GM18507 (cell line): ENCODE data around the gene CD1E.
"Not testable (repeated sequence)": the region's sequence is repeated elsewhere in the genome, so short reads cannot be mapped to it uniquely, and the experiment has no call there.

ENCODE experiments used
- DNase-seq: peaks from one replicate; pipeline ENCODE4 v3.0.0; 2011; ENCODE audit warnings: low read depth; ENCODE audit not compliant: insufficient read length; ENCODE audit errors: extremely low spot score
- FAIRE-seq: peaks from 2 replicates; lab custom pipeline; 2011; peaks lifted over from hg19 to GRCh38; lab: Jason Lieb, UNC

Gene CD1E

DNA sequence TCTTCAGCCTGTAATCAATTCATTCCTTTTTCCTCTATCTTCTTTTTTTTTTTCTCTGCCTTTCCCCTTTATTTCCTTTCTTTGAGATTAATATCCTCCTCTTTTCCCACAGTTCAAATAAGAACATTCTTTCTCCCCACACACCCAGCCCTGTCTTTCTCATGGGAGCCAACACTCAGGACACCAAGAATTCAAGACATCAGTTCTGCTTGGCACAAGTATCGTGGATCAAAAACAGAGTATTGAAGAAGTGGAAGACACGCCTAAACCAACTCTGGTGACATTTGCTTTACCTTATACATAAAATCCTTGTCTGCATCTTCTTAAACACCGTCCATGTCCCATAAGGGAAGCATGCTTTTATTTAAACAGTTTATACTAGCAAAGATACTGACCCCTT, 2.9 kb downstream of the CD1E start:
- DNase-seq, result no peak
- no peak for FAIRE-seq

DNA sequence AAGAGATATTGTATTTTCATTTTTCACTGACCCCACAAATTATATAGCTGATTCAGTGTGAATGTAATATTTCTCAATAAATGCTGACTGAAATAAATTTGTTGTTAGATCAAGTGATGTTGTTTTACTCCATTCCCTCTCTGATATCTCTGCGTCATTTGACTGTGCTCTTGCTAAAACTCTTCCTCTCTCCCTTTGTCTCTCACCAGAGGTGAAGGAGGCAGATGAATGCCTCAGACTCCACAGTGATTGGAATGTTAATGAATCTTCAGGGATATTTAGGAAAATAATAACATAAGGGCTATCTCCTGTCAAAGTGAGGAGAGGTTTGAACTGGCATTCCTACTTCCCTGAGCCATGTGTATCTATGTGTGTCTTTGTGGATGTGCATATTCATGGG, 3.7 kb downstream of the CD1E start:
- DNase-seq (no peak), FAIRE-seq (no peak)

DNA sequence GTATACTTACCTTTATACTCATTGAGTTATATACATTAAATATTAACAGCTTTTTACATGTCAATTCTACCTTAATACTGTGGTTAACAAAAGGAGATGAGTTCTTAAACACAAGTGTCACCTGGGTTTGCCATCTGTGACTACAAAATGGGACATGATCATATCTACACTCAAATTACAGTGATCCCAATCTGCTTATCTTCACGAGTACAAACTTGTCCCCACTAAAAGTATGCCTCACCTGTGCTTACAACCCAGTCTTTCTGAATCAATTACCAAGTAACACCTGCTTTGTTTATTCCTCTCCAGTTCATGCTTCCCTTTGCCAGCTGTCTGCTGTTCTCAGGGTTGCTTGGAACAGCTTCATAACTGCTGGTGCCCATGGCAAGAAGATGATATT, 8.8 kb downstream of the CD1E start:
- no peak for FAIRE-seq
- no peak for DNase-seq

DNA sequence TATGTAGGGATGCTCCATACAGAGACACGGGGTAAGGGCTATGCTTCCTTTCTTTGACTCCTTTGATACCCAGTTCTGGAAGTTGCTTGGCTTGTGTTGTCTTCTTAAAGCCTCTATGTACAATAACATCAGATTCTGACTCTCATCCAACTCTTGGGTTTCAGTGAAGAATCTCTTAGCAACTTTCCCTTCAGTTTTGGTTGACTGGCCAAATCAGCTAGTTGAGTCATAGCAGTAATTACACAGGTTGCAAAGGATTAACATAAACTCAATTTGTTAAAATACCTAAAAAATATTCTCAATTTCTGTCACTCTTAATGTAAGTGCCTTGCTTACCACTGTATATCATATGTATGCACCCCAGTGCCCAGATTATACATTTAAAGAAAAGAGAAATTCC, 9.2 kb downstream of the CD1E start:
- DNase-seq (no peak), FAIRE-seq (no peak)

DNA sequence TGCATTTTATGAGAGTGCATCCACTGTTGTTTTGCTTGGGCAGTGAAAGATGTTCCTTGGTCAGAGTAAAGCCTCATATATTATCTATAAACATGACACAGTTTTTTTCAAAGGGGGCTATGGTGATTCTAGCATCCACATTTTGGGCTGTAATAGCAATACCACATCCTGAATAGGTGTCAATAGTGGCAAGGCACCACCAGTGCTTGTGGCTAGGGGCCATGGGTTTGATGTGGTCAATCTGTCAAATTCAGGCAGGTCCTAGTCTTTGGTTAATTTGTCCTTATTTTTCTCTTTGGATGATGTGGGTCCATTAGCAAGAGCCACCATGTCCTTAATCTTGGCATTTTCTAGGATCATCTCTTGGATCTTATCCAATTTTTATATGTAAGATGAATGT, 13.1 kb downstream of the CD1E start:
- FAIRE-seq (no peak), DNase-seq (no peak)

DNA sequence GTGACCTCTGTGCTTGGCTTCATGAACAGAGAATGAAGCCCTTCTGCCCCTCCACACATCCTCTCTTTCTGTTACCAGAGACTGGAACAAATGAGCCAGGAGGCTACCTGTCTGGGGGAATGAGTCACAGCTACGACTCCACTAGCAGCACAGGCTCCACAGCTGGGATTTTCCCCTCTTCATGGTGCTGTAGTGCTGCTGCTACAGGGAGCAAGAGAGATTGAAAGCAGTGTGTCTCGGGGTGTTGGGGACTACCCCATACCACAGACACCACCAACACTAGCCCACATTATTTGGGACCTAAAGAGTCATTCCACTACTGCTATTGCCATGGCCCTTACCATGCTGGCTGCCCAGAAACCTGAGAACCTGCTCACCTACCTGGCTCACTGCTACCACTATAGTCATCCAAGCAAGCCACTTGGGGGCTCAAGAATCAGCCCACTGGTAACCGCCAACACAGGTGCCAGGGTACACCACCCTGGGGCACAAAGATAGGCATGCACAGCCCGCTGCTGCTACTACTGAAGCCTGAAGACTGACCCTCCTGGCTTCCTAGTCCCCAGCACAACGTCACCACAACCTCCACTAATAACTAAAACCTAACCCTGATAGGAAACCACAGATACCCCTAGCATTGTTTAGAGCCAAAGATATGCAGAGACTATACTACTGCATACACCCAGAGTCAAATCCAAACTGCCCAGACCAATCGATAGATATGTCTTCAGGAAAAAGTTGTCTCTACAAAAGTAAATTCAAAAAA, 17.7 kb downstream of the CD1E start:
- FAIRE-seq, result peak; percentile 64
- no peak for DNase-seq

DNA sequence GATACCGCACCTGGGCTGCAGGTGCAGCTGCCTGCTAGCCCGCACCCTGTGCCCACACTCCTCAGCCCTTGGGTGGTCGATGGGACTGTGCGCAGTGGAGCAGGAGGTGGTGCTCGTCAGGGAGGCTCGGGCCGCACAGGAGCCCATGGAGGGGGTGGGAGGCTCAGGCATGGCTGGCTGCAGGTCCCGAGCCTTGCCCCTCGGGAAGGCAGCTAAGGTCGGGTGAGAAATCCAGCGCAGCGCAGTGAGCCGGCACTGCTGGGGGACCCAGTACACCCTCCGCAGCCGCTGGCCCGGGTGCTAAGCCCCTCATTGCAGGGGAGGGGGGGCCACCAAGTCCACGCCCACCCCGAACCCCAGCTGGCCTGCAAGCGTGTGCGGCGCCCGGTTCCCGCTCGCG, 20.4 kb downstream of the CD1E start:
- FAIRE-seq, DNase-seq: not testable (repeated sequence)

DNA sequence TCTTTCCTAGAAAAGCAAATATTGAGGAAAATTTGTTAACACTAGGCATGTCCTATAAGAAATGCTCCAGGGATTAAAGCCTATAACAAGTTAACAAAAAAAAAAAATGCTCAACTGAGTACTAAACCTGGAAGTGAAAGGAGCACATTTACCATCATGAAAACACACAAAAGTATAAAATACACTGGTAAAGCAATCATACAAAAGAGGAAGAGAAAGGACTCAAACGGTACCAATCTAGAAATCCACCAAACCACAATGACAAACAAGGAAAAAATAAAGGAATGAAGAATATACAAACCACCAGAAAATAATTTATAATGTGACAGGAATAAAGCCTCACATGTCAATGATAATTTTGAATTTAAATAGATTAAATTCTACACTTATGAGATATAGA, 21.2 kb downstream of the CD1E start:
- no peak for FAIRE-seq

DNA sequence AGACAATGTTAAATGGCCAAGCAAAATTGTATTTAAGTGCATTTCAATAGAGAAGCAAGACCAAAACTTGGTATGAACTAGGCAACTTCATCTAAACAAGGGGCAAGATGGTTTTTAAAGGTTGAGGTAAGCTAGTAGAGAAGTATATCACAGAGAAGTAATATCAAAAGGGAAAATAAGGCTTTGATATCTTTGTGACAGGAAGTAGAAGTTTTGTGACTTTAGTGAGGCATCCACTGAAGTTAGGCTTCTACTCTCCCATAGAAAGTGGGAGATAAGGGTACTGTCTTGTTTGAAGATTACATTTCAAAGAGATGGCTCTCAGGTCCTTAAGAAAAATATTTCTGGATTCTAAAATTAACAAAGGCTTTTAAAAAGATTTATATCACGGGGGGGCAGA, 36.6 kb downstream of the CD1E start:
- DNase-seq (no peak), FAIRE-seq (no peak)

More for the DNA sequence above, 21.2 kb downstream of the CD1E start:
- no peak for DNase-seq

DNA sequence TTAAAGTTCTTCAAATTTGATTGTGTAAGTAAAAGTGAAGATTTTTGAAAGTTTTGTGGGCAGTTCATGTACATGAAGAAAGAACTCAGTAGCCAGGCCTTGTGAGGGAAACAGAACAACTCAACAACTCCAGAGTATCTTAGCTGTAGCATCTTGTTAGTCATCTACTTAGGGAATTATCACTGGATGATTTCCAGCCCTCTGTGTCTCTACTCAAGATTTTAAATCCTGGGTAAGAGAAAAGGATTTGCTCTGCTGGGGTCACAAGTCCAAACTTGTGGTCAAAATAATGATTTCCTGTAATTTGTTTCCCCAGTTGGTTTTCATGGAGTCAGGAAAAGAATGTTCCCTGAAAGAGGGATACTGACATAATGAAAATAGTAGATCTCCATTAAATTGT, 37.4 kb downstream of the CD1E start:
- no peak for DNase-seq
- no peak for FAIRE-seq

DNA sequence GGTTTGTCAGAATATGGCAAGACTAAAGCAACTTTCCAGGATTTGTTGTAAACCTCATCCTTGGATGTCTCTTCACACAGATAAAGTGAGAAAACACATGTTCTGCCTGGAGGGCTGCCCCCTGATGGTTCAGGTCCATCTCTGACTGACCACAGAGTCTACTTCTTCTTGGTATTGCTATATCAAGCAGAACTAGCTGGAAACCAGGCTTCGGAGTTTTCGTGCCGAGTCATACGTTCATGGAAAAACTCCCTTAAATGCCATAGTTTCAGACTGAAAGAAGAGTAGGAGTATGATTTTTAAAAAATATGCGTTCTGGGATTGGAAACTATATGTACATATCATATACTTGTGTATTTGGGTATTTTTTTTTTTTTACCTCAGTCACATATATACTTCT, 39.8 kb downstream of the CD1E start:
- FAIRE-seq, result no peak
- no peak for DNase-seq

DNA sequence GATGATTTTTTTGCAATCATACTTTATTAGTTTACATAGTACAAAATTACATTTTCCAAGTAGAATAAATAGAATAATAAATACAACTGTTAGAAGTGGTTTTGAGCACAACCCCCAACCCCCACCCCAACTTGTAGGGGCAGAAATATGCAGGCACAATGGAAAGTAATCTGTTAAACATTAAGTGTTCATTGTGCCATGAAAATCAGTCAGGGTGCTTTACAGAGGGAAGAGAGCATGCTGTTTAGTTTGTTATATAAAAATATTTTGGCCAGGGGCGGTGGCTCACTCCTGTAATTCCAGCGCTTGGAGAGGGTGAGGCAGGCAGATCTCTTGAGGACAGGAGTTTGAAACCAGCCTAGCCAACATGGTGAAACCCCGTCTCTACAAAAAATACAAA, 43.0 kb downstream of the CD1E start:
- DNase-seq, result no peak
- FAIRE-seq, result no peak

DNA sequence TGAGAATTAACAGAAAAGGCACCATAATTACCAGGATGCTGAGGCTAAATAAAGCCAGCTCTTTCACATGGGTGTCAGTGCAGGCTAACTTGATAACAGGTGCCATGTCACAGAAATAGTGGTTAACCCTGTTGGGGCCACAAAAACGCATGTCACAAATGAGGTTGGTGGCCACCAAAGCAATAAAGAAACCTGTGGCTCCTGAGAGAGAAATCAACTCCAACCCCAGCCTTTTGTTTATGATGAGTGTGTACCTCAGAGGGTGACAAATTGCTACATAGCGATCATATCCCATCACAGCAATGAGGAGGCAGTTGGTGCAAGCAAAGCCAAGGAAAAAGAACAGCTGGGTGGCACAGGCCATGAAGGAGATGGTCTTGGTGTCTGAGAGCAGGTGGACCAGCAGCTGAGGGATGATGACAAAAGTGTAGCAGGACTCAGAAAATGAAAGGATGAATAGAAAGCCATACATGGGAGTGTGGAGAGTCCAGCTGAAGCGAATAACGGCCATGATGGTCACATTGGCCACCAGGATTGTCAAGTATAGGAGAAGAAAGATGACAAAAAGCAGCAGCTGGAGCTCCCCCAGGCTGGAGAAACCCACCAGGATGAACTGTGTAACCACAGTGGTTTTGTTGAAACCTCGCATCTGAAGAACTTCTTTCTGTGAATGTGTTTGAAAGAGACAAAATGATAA, 45.3 kb downstream of the CD1E start, which contains the start of gene OR10T2:
OR10T2 (minus strand) TSS at position 649 of the 697 bp plus-strand sequence; CDS start at position 649, 0 bp downstream.
- DNase-seq, result no peak

DNA sequence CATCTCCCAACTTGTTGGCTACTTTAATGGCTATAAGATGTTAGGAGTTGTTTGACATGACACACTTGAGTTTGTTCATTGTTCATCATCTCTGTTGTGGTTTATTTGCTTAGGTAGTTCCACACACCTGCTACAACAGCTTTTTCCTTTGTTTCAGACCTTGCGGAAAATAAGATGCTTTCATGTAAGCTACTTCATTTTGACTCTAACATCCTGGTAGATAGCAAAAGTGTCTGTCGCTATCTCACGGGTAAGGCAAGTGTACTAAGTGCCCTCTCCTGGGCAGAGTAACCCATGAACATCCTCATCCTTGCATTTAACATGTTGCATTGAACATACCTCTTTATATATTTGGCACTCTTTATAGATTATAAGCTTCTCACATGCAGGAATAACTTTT, 47.2 kb downstream of the CD1E start:
- DNase-seq, result no peak
- no peak for FAIRE-seq

More for the DNA sequence above, 45.3 kb downstream of the CD1E start, which contains the start of gene OR10T2:
- FAIRE-seq, result peak; percentile 15

DNA sequence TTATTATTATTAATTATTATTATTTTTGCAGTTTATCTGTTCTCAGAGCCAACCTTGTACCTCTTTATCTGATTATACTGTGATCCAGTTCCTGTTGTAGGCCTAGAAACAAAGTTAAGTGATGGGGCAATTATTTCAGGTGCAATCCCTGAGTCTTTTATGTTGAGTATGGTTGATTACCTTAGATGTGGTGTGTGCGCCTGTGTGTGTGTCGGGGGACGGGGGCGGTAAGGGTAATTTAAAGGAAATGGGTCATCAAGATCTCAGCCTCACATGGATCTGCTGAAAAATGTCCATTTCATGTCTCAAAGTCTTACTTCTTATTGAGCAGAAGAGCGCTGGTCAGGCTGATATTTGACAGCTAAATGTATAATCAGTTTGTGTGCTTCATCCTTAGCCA, 53.4 kb downstream of the CD1E start:
- FAIRE-seq (no peak), DNase-seq (no peak)
